Upper lobe of left lung (tissue), 4 donors: ENCODE results near the gene GYPC.

Experiments used
- CTCF ChIP-seq, 6 experiments: fragments of 450-650 bp in 4 of 6; fragments of 200-600 bp in 2 of 6; sonication (generic) in 2 of 6; IDR thresholded peaks; one replicate each; pipeline ENCODE4 v1.5.1; 2016 to 2019; ENCODE audit warnings: antibody characterized with exemption in 6 of 6
- POLR2AphosphoS5 ChIP-seq, 2 donors: sonication (generic); formaldehyde crosslinking; IDR thresholded peaks; one replicate each; pipeline ENCODE4 v1.5.1; 2017; ENCODE audit warnings: antibody characterized with exemption in 2 of 2

- TF ChIP-seq POLR2AphosphoS5 (IDR thresholded peaks at IDR 0.05) (no peak), CTCF (IDR thresholded peaks at IDR 0.05) (no peak)
Observed at GRCh38 chr2:126635281-126635680, 20.7 kb upstream of the GYPC start.
